MM.1S (cell line): ENCODE measurements around the gene BRD4.

Experiments
- DNase-seq: peaks from one replicate; pipeline ENCODE4 v3.0.0-alpha.2; 2015
- H2AFZ ChIP-seq: fragments of 300-600 bp; sonication (generic); 2 replicates; pipeline ENCODE4 v1.6.0; 2016; ENCODE audit warnings: antibody characterized with exemption, low read length
- H3F3A ChIP-seq: fragments of 300-600 bp; sonication (generic); 2 replicates; pipeline ENCODE4 v1.6.1; 2016; ENCODE audit warnings: mild to moderate bottlenecking, antibody characterized with exemption, low read length, moderate library complexity, mixed read lengths; ENCODE audit not compliant: insufficient read depth
- H3K27ac ChIP-seq: fragments of 300-600 bp; sonication (generic); 2 replicates; pipeline ENCODE4 v1.5.1; 2016; ENCODE audit warnings: mild to moderate bottlenecking, low read length
- H3K27me3 ChIP-seq: fragments of 300-600 bp; sonication (generic); replicated peaks from 2 replicates; pipeline ENCODE4 v1.6.0; 2016; ENCODE audit warnings: low read length; ENCODE audit not compliant: insufficient read depth
- H3K36me3 ChIP-seq: fragments of 300-600 bp; sonication (generic); replicated peaks from 2 replicates; pipeline ENCODE4 v1.6.1; 2016; ENCODE audit warnings: mild to moderate bottlenecking, low read length, mixed read lengths; ENCODE audit not compliant: insufficient read depth
- H3K4me1 ChIP-seq: fragments of 300-600 bp; sonication (generic); 2 replicates; pipeline ENCODE4 v1.6.1; 2016; ENCODE audit warnings: low read length, mixed read lengths
- H3K4me2 ChIP-seq: fragments of 300-600 bp; sonication (generic); 2 replicates; pipeline ENCODE4 v1.6.0; 2016; ENCODE audit warnings: low read depth, low read length
- H3K4me3 ChIP-seq: fragments of 300-600 bp; sonication (generic); 2 replicates; pipeline ENCODE4 v1.5.1; 2016; ENCODE audit warnings: low read length, mixed read lengths
- H3K79me2 ChIP-seq: fragments of 300-600 bp; sonication (generic); 2 replicates; pipeline ENCODE4 v1.6.1; 2016; ENCODE audit warnings: mixed run types, low read length, mixed read lengths
- H3K9ac ChIP-seq: fragments of 300-600 bp; sonication (generic); 2 replicates; pipeline ENCODE4 v1.6.1; 2016; ENCODE audit warnings: low read length, mixed read lengths
- H3K9me2 ChIP-seq: fragments of 300-600 bp; sonication (generic); replicated peaks from 2 replicates; pipeline ENCODE4 v1.6.1; 2016; ENCODE audit warnings: mild to moderate bottlenecking, low read length, mixed read lengths; ENCODE audit not compliant: insufficient read depth
- H3K9me3 ChIP-seq: fragments of 300-600 bp; sonication (generic); replicated peaks from 2 replicates; pipeline ENCODE4 v1.6.1; 2016; ENCODE audit warnings: mild to moderate bottlenecking, low read length, mixed read lengths; ENCODE audit not compliant: insufficient read depth
- H4K20me1 ChIP-seq: fragments of 300-600 bp; sonication (generic); 2 replicates; pipeline ENCODE4 v1.6.1; 2016; ENCODE audit warnings: mild to moderate bottlenecking, low read length, moderate library complexity, mixed read lengths; ENCODE audit not compliant: insufficient read depth
- EZH2 ChIP-seq: fragments of 300-600 bp; sonication (generic); optimal IDR thresholded peaks from 2 replicates; pipeline ENCODE3; 2017; ENCODE audit warnings: low read depth, mild to moderate bottlenecking, antibody characterized with exemption, low read length, mixed read lengths
- EZH2phosphoT487 ChIP-seq: fragments of 300-600 bp; sonication (generic); IDR thresholded peaks from 2 replicates; pipeline ENCODE4 v1.6.1; 2018; ENCODE audit warnings: antibody characterized with exemption, low read length
- TF ChIP-seq, protein P1 (sequence below): fragments of 300-600 bp; sonication (generic); IDR thresholded peaks from 2 replicates; pipeline ENCODE4 v1.5.1; 2016; ENCODE audit warnings: antibody characterized with exemption, low read length, mixed read lengths

The BRD4 gene

DNA sequence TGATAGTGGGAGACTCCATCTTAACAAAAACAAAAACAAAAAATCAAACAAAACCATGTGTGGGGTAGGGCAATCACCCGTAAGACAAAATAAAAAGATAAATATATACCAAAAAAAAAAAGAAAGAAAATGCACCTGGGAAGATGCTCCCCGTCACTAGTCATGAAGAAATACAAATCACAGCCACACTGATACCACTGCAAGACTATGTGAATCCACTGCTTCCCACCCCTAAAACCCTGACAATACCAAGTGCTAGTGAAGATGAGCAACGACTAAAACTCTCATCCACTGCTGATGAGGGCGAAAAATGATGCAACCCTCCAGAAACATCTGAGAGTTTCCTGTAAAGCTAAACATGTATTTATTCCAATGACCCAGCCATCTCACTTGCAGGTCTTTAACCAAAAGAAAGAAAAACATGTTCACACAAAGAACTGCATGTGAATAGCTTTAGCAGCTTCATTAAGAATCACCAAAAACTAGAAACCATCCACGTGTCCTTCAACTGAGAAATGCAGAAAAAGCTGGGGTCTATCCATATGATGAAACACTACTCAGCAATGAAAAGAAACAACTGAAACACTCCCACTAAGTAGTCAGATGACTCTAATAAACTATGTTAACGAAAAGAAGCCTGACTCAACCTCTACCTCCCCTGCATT is 31.7 kb downstream of the BRD4 start:
- Histone ChIP-seq H3K9me2 (no peaks in the 10 kb centered on the region), H3F3A (no peaks in the 10 kb centered on the region), H3K79me2 (peaks cover 98% of the 10 kb centered on the region), H3K4me1 (no peaks in the 10 kb centered on the region), H2AFZ (no peak overlapping the region), H3K9me3 (no peaks in the 10 kb centered on the region), H3K9ac (no peak overlapping the region), H3K27me3 (no peaks in the 10 kb centered on the region), H3K4me3 (no peak overlapping the region), H3K4me2 (no peak overlapping the region), H3K27ac (no peak overlapping the region), H3K36me3 (no peaks in the 10 kb centered on the region), H4K20me1 (peaks cover 85% of the 10 kb centered on the region)
- no peak for DNase-seq
- TF ChIP-seq EZH2phosphoT487 = no peak
- TF ChIP-seq, protein P1, sequence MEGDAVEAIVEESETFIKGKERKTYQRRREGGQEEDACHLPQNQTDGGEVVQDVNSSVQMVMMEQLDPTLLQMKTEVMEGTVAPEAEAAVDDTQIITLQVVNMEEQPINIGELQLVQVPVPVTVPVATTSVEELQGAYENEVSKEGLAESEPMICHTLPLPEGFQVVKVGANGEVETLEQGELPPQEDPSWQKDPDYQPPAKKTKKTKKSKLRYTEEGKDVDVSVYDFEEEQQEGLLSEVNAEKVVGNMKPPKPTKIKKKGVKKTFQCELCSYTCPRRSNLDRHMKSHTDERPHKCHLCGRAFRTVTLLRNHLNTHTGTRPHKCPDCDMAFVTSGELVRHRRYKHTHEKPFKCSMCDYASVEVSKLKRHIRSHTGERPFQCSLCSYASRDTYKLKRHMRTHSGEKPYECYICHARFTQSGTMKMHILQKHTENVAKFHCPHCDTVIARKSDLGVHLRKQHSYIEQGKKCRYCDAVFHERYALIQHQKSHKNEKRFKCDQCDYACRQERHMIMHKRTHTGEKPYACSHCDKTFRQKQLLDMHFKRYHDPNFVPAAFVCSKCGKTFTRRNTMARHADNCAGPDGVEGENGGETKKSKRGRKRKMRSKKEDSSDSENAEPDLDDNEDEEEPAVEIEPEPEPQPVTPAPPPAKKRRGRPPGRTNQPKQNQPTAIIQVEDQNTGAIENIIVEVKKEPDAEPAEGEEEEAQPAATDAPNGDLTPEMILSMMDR = no peak
- TF ChIP-seq EZH2 = no peak

DNA sequence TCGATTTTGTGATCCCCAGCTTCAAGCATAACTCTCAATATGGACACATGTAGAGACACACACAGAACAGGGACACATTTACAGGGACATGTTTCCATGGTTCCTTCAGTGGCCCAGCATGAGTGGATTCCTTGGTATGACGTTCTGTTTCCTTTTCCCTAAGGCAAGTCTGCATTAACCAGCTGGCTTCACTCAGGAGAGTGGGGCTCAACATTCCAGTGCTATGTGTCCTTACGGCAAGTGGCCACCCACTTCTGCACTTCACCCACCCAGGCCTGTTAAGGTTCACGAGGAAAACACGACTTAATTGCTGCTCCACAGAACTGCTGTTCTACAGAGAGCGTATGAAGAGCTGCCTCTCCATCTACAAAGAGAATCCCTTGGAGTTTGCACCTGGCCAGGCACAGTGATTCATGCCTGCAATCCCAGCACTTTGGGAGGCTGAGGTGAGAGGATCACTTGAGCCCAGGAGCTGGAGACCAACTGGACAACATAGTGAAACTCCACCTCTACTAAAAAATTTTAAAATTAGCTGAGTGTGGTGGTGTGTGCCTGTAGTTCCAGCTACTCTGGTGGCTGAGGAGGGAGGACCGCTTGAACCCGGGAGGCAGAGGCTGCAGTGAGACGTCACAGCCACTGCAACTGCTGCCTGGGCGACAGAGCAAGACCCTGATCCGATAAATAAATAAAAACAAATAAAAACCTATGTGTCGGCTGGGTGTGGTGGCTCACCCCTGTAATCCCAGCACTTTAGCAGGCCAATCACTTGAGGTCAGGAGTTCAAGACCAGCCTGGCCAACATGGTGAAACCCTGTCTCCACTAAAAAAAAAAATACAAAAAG is 32.5 kb downstream of the BRD4 start:
- Histone ChIP-seq H3K4me1 (peaks cover 7% of the 10 kb centered on the region), H3K4me2 (no peak overlapping the region)

DNA sequence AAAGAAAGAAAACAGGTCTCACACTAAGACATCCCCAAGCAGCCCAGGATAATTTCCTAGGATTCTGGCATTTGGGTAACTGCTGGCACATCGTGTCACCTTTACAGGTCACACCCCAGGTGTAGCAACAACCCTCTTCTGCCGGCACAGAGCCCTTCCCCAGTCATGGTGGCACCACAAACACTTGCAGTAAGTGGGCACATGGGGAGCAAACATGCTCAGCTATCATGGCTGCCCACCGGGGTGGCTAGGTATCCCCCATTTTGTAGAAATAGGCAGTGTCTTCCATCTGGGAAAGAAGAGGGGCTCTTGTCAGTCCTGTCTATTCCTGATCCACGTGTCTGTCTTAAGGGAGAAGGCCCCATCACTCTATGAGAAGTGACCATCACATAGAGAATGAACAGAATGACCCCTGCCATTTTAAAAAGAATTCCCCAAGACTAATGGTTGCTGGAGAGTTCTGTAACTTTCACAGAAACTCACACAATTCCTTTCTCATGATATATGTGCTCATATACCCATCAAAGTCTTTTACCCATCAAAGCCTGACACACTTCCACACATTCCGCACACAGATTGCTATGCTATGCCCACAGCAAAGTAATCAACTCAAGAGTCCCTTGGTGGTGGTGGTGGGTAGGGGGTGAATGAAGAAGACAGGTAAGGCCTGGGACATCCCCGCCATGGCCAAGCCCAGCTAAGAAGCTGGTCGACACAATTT is 33.3 kb downstream of the BRD4 start:
- Histone ChIP-seq H3K79me2 (peaks cover 98% of the 10 kb centered on the region), H3K27ac (no peak overlapping the region), H3K4me1 (peaks cover 15% of the 10 kb centered on the region), H3K9ac (no peak overlapping the region), H3K4me2 (no peak overlapping the region), H2AFZ (no peak overlapping the region), H3K27me3 (no peaks in the 10 kb centered on the region), H3F3A (peaks cover 7% of the 10 kb centered on the region), H3K9me3 (no peaks in the 10 kb centered on the region), H3K9me2 (no peaks in the 10 kb centered on the region), H3K4me3 (no peak overlapping the region), H3K36me3 (no peaks in the 10 kb centered on the region), H4K20me1 (peaks cover 85% of the 10 kb centered on the region)
- TF ChIP-seq EZH2 (no peak), EZH2phosphoT487 (no peak)
- TF ChIP-seq, protein P1 = no peak
- DNase-seq = no peak

More for the DNA sequence above, 32.5 kb downstream of the BRD4 start:
- Histone ChIP-seq H3K27ac (no peak overlapping the region), H3K9me3 (no peaks in the 10 kb centered on the region), H3K27me3 (no peaks in the 10 kb centered on the region), H3K79me2 (peaks cover 98% of the 10 kb centered on the region), H3K9me2 (no peaks in the 10 kb centered on the region), H3K36me3 (no peaks in the 10 kb centered on the region), H2AFZ (no peak overlapping the region), H3K4me3 (no peak overlapping the region), H3K9ac (no peak overlapping the region), H3F3A (no peaks in the 10 kb centered on the region), H4K20me1 (peaks cover 85% of the 10 kb centered on the region)
- TF ChIP-seq EZH2phosphoT487 (no peak), EZH2 (no peak)
- TF ChIP-seq, protein P1 = no peak
- DNase-seq = no peak
